Measurements from ENCODE around the gene NR1D1. TPM values are rescaled to one million over a fixed set of nuclear protein-coding genes. Genes with fewer than 3 reads are reported as not detected.

Gene NR1D1
- total and polyA plus RNA-seq, 8 donors = 4.8 to 17.5 (median 11.3) TPM

- FAIRE-seq (no peak), ATAC-seq (peak; percentile 55 to 88 (median 77)), DNase-seq (peak in 3 of 6 donors; percentile 71 to 88 (median 81))
- intact Hi-C loops (cut with DNase I) = loop anchor here in 1 of 3 donors (10.0 kb wide), 1 partner anchor 52 kb away; no protein-coding TSS in a partner anchor
- Histone ChIP-seq H3K27me3 (no peaks in the 10 kb centered on the region), H3K27ac (no peak overlapping the region), H3K4me1 (no peaks in the 10 kb centered on the region), H3K9me3 (no peaks in the 10 kb centered on the region), H3K36me3 (peaks cover 0 to 46% (median 25%) of the 10 kb centered on the region in 3 donors), H3K4me3 (no peak overlapping the region)
- 54 to 58% methylated on average over 17 of the region's 17 CpGs for WGBS, 2 donors
- TF ChIP-seq, protein P1, sequence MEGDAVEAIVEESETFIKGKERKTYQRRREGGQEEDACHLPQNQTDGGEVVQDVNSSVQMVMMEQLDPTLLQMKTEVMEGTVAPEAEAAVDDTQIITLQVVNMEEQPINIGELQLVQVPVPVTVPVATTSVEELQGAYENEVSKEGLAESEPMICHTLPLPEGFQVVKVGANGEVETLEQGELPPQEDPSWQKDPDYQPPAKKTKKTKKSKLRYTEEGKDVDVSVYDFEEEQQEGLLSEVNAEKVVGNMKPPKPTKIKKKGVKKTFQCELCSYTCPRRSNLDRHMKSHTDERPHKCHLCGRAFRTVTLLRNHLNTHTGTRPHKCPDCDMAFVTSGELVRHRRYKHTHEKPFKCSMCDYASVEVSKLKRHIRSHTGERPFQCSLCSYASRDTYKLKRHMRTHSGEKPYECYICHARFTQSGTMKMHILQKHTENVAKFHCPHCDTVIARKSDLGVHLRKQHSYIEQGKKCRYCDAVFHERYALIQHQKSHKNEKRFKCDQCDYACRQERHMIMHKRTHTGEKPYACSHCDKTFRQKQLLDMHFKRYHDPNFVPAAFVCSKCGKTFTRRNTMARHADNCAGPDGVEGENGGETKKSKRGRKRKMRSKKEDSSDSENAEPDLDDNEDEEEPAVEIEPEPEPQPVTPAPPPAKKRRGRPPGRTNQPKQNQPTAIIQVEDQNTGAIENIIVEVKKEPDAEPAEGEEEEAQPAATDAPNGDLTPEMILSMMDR (IDR thresholded peaks at IDR 0.05) = peak; percentile 65 to 86 (median 72)
Measured at GRCh38 chr17:40086150-40087044, 14.0 kb downstream of the NR1D1 start.

DNA sequence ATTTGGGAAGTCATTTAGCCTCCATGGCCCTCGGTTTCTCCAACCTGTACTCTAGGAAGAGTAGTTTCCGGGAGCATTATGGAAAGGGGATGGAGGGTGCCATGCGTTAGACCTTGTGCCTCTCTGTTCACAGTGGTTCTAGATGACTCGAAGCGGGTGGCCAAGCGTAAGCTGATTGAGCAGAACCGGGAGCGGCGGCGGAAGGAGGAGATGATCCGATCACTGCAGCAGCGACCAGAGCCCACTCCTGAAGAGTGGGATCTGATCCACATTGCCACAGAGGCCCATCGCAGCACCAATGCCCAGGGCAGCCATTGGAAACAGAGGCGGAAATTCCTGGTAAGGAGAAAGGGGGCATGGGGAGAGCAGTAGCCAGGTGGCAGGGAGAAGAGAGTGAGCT is 15.9 kb downstream of the NR1D1 start:
- TF ChIP-seq, protein P1 (IDR thresholded peaks at IDR 0.05) = no peak
- 94 to 95% methylated on average over 14 of the region's 14 CpGs for WGBS, 2 donors
- no peak overlapping the region for H3K27ac ChIP-seq
- H3K9me3 ChIP-seq = no peaks in the 10 kb centered on the region
- no peak for ATAC-seq
- H3K27me3 ChIP-seq = no peaks in the 10 kb centered on the region
- H3K36me3 ChIP-seq = peaks cover 0 to 46% (median 25%) of the 10 kb centered on the region in 3 donors
- FAIRE-seq = no peak
- intact Hi-C loops (cut with DNase I) = loop anchor here in 1 of 3 donors (10.0 kb wide), 1 partner anchor 50 kb away; no protein-coding TSS in a partner anchor
- H3K4me3 ChIP-seq = no peak overlapping the region
- no peaks in the 10 kb centered on the region for H3K4me1 ChIP-seq
- no peak for DNase-seq

DNA sequence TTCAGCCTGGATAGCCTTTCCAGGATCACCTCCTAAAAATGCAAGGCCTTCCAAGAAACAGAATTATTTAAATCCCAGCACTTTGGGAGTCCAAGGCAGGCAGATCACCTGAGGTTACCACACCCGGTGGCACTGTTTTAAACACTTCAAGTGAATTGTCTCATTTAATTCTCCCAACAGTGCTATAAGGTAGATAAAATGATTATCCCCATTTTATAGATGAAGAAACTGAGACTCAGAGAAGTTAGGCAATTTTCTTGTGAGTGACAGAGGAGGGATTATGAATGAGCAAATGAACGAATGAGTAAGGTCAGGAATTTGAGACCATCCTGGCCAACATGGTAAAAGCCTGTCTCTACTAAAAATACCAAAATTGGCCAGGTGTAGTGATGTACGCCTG is 20.8 kb downstream of the NR1D1 start:
- no peaks in the 10 kb centered on the region for H3K9me3 ChIP-seq
- DNase-seq = no peak
- H3K4me1 ChIP-seq = peaks cover 19 to 22% (median 20%) of the 10 kb centered on the region in 3 donors
- no peak overlapping the region for H3K4me3 ChIP-seq
- peaks cover 0 to 12% (median 10%) of the 10 kb centered on the region in 3 donors for H3K36me3 ChIP-seq
- H3K27me3 ChIP-seq = no peaks in the 10 kb centered on the region
- FAIRE-seq = no peak
- intact Hi-C loops (cut with DNase I) = no loop called here
- 84 to 92% methylated on average over 3 of the region's 3 CpGs for WGBS, 2 donors
- ATAC-seq = no peak
- TF ChIP-seq, protein P1 (IDR thresholded peaks at IDR 0.05) = no peak
- no peak overlapping the region for H3K27ac ChIP-seq

GRCh38 chr17:40076591-40076990 is 23.8 kb downstream of the NR1D1 start:
- TF ChIP-seq, protein P1 (IDR thresholded peaks at IDR 0.05) = no peak
- 66 to 77% methylated on average over 7 of the region's 7 CpGs for WGBS, 2 donors
- H3K4me3 ChIP-seq = no peak overlapping the region

More at GRCh38 chr17:40076591-40076990, 23.8 kb downstream of the NR1D1 start:
- no peaks in the 10 kb centered on the region for H3K9me3 ChIP-seq
- H3K27me3 ChIP-seq = no peaks in the 10 kb centered on the region
- FAIRE-seq (no peak), DNase-seq (peak in 1 of 6 donors; percentile 10), ATAC-seq (no peak)
- H3K4me1 ChIP-seq = peaks cover 47 to 51% (median 47%) of the 10 kb centered on the region in 3 donors
- peak overlapping the region in 2 of 4 donors; percentile 3 to 87 for H3K27ac ChIP-seq
- H3K36me3 ChIP-seq = peaks cover 0 to 4% (median 0%) of the 10 kb centered on the region in 3 donors
- intact Hi-C loops (cut with DNase I) = no loop called here

All from pancreas (tissue), 10 donors.